B cell (primary cell): ENCODE data around the gene BRIP1. TPM values are rescaled to one million over a fixed set of nuclear protein-coding genes. Genes with fewer than 3 reads are reported as not detected.

Experiments
- ATAC-seq: fragments of 200-7000 bp; cut with Tn5 transposase; one replicate; pipeline ENCODE4 v1.10.0; 2021; ENCODE audit warnings: low read depth, mild to moderate bottlenecking, moderate number of reproducible peaks, moderate library complexity
- CTCF ChIA-PET: fragments of 350-600 bp; sonication (Branson Sonifier 250); formaldehyde crosslinking; loops from one replicate; lab custom pipeline; 2021; ENCODE audit warnings: antibody characterized with exemption, inconsistent platforms; lab: Charles Lee
- POLR2A ChIA-PET: fragments of 350-600 bp; sonication (Branson Sonifier 250); formaldehyde crosslinking; loops from one replicate; lab custom pipeline; 2021; ENCODE audit warnings: antibody characterized with exemption; lab: Charles Lee
- DNase-seq: peaks from one replicate; pipeline ENCODE4 v3.0.0; 2013
- H2AFZ ChIP-seq: 2 replicates; pipeline ENCODE4 v1.6.1; 2012; ENCODE audit warnings: mild to moderate bottlenecking, low read depth, low read length; ENCODE audit not compliant: insufficient read depth, poor library complexity, severe bottlenecking
- H3K27ac ChIP-seq, 2 donors: 1 replicate in 1 of 2; 2 replicates in 1 of 2; pipeline ENCODE4 v1.5.1; 2012 to 2013; ENCODE audit warnings: low read length in 2 of 2, mild to moderate bottlenecking in 2 of 2, moderate library complexity in 1 of 2
- H3K27me3 ChIP-seq, 4 experiments: fragments of 200-600 bp in 1 of 4; sonication (generic) in 1 of 4; replicated peaks in 1 of 4; 1 replicate in 2 of 4; 2 replicates in 2 of 4; pipeline versions ENCODE4 v1.6.1 to v1.7.0; 2013 to 2016; ENCODE audit warnings: low read length in 3 of 4, mild to moderate bottlenecking in 2 of 4, mixed read lengths in 1 of 4, moderate library complexity in 1 of 4; ENCODE audit not compliant: insufficient read depth in 4 of 4, control insufficient read depth in 3 of 4; ENCODE audit errors: control extremely low read depth in 1 of 4
- H3K36me3 ChIP-seq, 2 experiments: replicated peaks in 1 of 2; 1 replicate in 1 of 2; 2 replicates in 1 of 2; pipeline versions ENCODE4 v1.6.1 to v1.7.1; 2013; ENCODE audit warnings: low read length in 1 of 2; ENCODE audit not compliant: insufficient read depth in 2 of 2, control insufficient read depth in 1 of 2; ENCODE audit errors: control extremely low read depth in 1 of 2, extremely low read depth in 1 of 2
- H3K4me1 ChIP-seq, 2 donors: fragments of 200-600 bp in 1 of 2; sonication (generic) in 1 of 2; 1 replicate in 1 of 2; 2 replicates in 1 of 2; pipeline versions ENCODE4 v1.5.1 to v1.6.1; 2013 to 2017; ENCODE audit warnings: low read length in 2 of 2; ENCODE audit not compliant: control insufficient read depth in 2 of 2, insufficient read depth in 2 of 2
- H3K4me2 ChIP-seq: replicated peaks from 2 replicates; pipeline ENCODE3; 2012; ENCODE audit warnings: mild to moderate bottlenecking, low read depth, low read length; ENCODE audit not compliant: poor library complexity, severe bottlenecking
- H3K4me3 ChIP-seq, 5 experiments: fragments of 200-600 bp in 1 of 5; sonication (generic) in 1 of 5; 1 replicate in 3 of 5; 2 replicates in 2 of 5; pipeline versions ENCODE4 v1.5.1 to v1.7.0; 2011 to 2016; ENCODE audit warnings: low read length in 4 of 5, mild to moderate bottlenecking in 4 of 5, low read depth in 2 of 5, control low read depth in 1 of 5, moderate library complexity in 1 of 5; ENCODE audit not compliant: insufficient read depth in 1 of 5; ENCODE audit errors: control extremely low read depth in 1 of 5, extremely low read depth in 1 of 5
- H3K79me2 ChIP-seq: fragments of 200-600 bp; sonication (generic); one replicate; pipeline ENCODE4 v1.6.0; 2016; ENCODE audit warnings: low read length; ENCODE audit not compliant: control insufficient read depth, insufficient read depth
- H3K9ac ChIP-seq: fragments of 200-600 bp; sonication (generic); 2 replicates; pipeline ENCODE4 v1.6.1; 2017; ENCODE audit warnings: mild to moderate bottlenecking, low read length, moderate library complexity
- H3K9me3 ChIP-seq, 3 donors: one replicate each; pipeline versions ENCODE4 v1.6.1 to v1.7.1; 2013; ENCODE audit warnings: low read length in 2 of 3; ENCODE audit not compliant: control insufficient read depth in 2 of 3, insufficient read depth in 1 of 3; ENCODE audit errors: control extremely low read depth in 1 of 3
- H4K20me1 ChIP-seq: 2 replicates; pipeline ENCODE4 v1.6.0; 2012; ENCODE audit warnings: mild to moderate bottlenecking, low read length; ENCODE audit not compliant: insufficient read depth, control insufficient read depth, poor library complexity, severe bottlenecking
- H3K27ac Mint-ChIP-seq: one replicate; pipeline ENCODE4 v1.8.0; 2021; ENCODE audit warnings: mixed read lengths
- H3K27me3 Mint-ChIP-seq: one replicate; pipeline ENCODE4 v1.8.0; 2021; ENCODE audit warnings: mixed read lengths
- H3K4me1 Mint-ChIP-seq: one replicate; pipeline ENCODE4 v1.8.0; 2021; ENCODE audit warnings: mixed read lengths
- H3K4me3 Mint-ChIP-seq: one replicate; pipeline ENCODE4 v1.8.0; 2021; ENCODE audit warnings: mixed read lengths
- H3K9me3 Mint-ChIP-seq: one replicate; pipeline ENCODE4 v1.8.0; 2022; ENCODE audit warnings: mixed read lengths; ENCODE audit not compliant: insufficient read depth
- CTCF ChIP-seq: fragments of 200-600 bp; IDR thresholded peaks from one replicate; pipeline ENCODE4 v1.8.0; 2022; ENCODE audit warnings: antibody characterized with exemption, mild to moderate bottlenecking
- EZH2 ChIP-seq: IDR thresholded peaks from 2 replicates; pipeline ENCODE4 v1.6.1; 2012; ENCODE audit warnings: borderline replicate concordance, low read depth, mild to moderate bottlenecking, moderate library complexity, low read length; ENCODE audit not compliant: insufficient read depth, poor library complexity, severe bottlenecking
- WGBS: methylation state at CpG from one replicate; pipeline ENCODE4 v1.1.5; 2013; ENCODE audit warnings: missing lambda C conversion rate; ENCODE audit not compliant: insufficient coverage; 5-methylcytosine and 5-hydroxymethylcytosine counted together
- intact Hi-C: fragments of 100-400 bp; cut with micrococcal nuclease; formaldehyde crosslinking; loops from one replicate; pipeline ENCODE4 v1.10.0; 2022
- polyA plus RNA-seq: library from polyadenylated mRNA; depleted of rRNA; stranded (reverse); fragments of >200 nt; gene quantifications from 2 replicates; pipeline ENCODE4 v1.2.3, GENCODE V29; 2012
- total RNA-seq, 2 donors: library from RNA; stranded (reverse); fragments of 120-200 nt in 1 of 2; gene quantifications; 1 replicate in 1 of 2; 2 replicates in 1 of 2; pipeline versions ENCODE4 v1.2.3 to v1.2.4, GENCODE V29; 2013 to 2022

Gene BRIP1
- total and polyA plus RNA-seq, 2 donors (not counting 1 experiment from before 2014, with no cell fraction given): 0.89 to 2.4 TPM

- peaks cover 10 to 44% of the 10 kb centered on the region in 2 experiments for H3K36me3 ChIP-seq
- H3K27ac Mint-ChIP-seq: no peak overlapping the region
- no peaks in the 10 kb centered on the region for H3K9me3 Mint-ChIP-seq
- ATAC-seq (no peak), DNase-seq (no peak)
- no peak overlapping the region for H3K4me2 ChIP-seq
- H3K4me3 ChIP-seq: no peak overlapping the region
- 100% methylated on average over 4 of the region's 7 CpGs for WGBS
- no peaks in the 10 kb centered on the region for H3K27me3 Mint-ChIP-seq
- ChIA-PET CTCF (no interaction called here), POLR2A (no interaction called here)
- H3K4me1 Mint-ChIP-seq: peaks cover 5% of the 10 kb centered on the region
- no peak overlapping the region for H3K4me3 Mint-ChIP-seq
- no peak overlapping the region for H3K27ac ChIP-seq
- peaks cover 1% of the 10 kb centered on the region for H3K79me2 ChIP-seq
- no peak overlapping the region for H2AFZ ChIP-seq
- no peaks in the 10 kb centered on the region for H3K9me3 ChIP-seq
- H3K27me3 ChIP-seq: no peaks in the 10 kb centered on the region
- intact Hi-C loops: no loop called here
- no peaks in the 10 kb centered on the region for H4K20me1 ChIP-seq
- H3K4me1 ChIP-seq: peaks cover 0 to 7% of the 10 kb centered on the region in 2 donors
- no peak overlapping the region for H3K9ac ChIP-seq
- TF ChIP-seq CTCF (no peak), EZH2 (no peak)
Measured at GRCh38 chr17:61908292-61909037, 45.1 kb upstream of the BRIP1 start.

GRCh38 chr17:61907361-61907760 is 44.0 kb upstream of the BRIP1 start:
- Histone ChIP-seq H3K4me3 (no peak overlapping the region), H4K20me1 (no peaks in the 10 kb centered on the region), H3K4me1 (peaks cover 0 to 7% of the 10 kb centered on the region in 2 donors), H3K36me3 (peaks cover 10 to 51% of the 10 kb centered on the region in 2 experiments), H3K27ac (no peak overlapping the region), H3K9me3 (no peaks in the 10 kb centered on the region), H3K27me3 (no peaks in the 10 kb centered on the region), H3K79me2 (no peaks in the 10 kb centered on the region), H3K9ac (no peak overlapping the region), H3K4me2 (no peak overlapping the region), H2AFZ (no peak overlapping the region)
- intact Hi-C loops: no loop called here
- Mint-ChIP-seq H3K4me3 (no peak overlapping the region), H3K9me3 (no peaks in the 10 kb centered on the region), H3K27ac (no peak overlapping the region), H3K27me3 (no peaks in the 10 kb centered on the region), H3K4me1 (peaks cover 5% of the 10 kb centered on the region)
- ATAC-seq (no peak), DNase-seq (no peak)
- CTCF ChIA-PET: no interaction called here
- no peak for TF ChIP-seq CTCF
- TF ChIP-seq EZH2: no peak
- POLR2A ChIA-PET: no interaction called here
- 86% methylated on average over 3 of the region's 5 CpGs for WGBS
